Stimulated activated CD4-positive, alpha-beta T cell treated with anti-CD3 and anti-CD28 coated beads, Interleukin-2, amount 100 ng/mL, for 4 hours (primary cell): Measurements from ENCODE around the gene ZFYVE9.
"Not testable (repeated sequence)": the region's sequence is repeated elsewhere in the genome, so short reads cannot be mapped to it uniquely, and the experiment has no call there.

Source experiments
- DNase-seq: peaks from one replicate; pipeline ENCODE4 v3.0.0-alpha.2; 2020; ENCODE audit warnings: low read depth

Gene ZFYVE9

DNA sequence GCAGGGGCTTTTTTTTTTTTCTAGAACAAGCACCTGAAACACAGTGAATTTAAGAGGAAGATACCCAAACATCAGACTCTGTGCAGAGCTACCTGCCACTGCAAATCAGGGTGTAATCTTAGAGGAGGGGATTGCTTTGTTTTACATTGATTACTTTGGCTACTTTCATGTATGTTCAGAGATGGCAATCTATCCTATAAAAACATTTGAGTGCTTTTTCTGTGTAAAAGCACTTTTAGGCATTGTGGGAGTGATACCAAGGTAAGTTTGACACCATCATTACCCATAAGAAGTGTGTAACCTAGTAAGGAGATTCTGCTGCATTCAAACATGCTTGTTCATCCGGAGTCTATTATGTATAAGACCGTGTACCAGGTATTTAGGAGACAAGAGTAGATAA, 50.1 kb downstream of the ZFYVE9 start:
- DNase-seq, result no peak

DNA sequence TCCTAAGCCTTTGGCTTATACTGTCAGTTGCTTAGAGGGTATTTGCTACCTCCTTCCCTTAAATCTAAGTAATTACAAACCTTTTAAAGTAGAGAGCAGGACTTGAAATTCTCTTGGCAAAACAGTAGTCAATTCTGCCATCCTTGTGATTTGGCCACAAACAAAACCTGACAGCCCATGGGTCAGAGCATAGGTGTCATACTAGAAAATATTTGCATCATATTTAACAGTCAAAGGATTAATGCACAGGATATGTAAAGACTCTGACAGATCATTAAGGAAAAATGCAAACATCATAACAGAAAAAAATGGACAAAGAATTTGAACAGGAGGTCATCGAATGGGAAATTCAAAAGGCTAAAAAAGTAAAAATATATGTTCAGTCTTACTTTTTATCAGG, 50.5 kb downstream of the ZFYVE9 start:
- DNase-seq, result no peak

DNA sequence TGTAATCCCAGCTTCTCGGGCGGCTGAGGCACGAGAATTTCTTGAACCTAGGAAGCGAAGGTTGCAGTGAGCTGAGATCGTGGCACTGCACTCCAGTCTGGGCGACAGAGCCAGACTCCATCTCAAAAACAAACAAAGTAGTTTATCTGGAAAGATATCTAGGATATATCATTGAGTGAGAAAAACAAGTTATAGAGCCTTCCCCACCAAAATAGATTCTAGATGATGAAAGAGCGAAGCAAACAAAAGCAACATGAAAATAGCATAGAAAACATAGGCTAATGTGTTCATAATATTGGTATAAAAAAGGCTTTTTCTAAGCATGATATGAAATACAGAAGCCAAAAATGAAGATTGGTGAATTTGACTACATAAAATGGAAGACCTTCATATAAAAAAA, 52.1 kb downstream of the ZFYVE9 start:
- no peak for DNase-seq

DNA sequence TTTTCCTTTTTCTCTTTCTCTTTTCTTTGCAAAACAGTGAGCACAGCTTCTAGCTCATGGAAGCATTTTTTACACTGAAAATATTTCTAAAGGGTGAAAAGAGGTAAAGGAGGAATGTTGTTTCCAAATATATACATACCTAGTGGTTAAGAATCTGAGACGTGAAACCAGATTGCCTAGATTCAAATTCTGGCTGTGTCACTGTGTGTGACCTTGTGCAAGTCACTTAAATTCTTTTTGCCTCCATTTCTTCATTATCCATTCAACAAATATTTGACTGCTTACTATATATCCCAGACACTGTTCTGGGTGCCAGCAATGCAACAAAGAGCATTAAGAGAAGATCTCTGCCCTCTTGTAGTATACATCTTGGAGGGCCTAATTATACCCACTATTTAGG, 53.3 kb downstream of the ZFYVE9 start:
- no peak for DNase-seq

DNA sequence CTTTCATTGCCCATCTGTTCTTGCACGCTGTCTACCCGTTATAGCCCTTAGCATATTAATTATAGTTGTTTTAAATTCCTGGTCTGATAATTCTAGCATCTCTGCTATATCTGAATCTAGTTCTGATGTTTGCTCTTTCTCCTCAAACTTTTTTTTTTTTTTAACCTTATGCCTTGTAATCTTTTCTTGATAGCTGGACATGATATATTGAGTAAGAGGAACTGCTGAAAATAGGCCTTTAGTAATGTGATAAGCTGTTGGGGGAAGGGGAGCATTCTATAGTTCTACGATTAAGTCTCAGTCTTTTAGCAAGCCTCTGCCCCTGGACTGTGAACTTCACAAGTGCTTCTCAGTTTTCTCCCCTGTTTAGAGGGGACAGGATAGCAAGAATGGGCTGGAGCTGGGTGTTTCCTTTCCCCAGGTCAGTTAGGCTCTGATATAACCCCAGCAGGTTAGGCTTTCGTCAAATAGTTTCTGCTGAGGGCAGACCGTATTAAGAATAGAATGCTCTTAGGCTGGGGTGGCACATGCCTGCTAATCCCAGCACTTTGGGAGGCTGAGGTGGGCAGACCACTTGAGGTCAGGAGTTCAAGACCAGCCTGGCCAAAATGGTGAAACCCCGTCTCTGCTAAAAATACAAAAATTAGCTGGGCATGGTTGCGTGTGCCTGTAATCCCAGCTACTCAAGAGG, 62.2 kb downstream of the ZFYVE9 start:
- no peak for DNase-seq

DNA sequence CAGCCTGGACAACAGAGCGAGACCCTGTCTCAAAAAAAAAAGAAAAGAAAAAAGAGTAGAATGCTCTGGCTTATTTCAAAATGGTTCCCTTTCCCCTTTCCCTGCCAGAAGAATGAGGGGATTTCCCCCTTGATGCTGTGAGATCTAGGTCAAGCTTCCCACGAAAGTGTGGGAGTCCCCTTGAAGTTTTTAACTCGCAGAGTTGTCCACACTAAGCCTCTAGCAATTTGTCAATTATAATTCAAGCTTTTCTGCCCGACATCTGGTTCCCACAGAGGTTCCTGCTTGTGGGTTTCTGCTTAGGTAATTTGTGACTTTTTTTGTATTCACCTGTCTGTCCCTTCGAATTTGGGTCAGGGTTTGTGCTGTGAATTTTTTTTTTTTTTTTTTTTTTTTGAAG, 62.8 kb downstream of the ZFYVE9 start:
- DNase-seq, result no peak

DNA sequence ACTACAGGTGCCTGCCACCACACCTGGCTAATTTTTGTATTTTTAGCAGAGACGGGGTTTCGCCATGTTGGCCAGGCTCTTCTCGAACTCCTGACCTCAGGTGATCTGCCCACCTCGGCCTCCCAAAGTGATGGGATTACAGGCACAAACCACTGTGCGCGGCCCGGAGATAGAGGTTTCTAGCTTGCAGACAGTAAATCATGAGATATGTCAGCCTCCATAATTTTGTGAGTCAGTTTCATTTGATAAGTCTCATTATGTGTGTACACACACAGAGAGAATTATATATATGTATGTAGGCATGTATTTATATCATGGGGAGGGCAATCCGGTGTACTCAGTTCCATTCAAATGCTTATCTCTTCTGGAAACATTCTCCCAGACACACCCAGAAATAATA, 64.8 kb downstream of the ZFYVE9 start:
- not testable (repeated sequence) for DNase-seq

DNA sequence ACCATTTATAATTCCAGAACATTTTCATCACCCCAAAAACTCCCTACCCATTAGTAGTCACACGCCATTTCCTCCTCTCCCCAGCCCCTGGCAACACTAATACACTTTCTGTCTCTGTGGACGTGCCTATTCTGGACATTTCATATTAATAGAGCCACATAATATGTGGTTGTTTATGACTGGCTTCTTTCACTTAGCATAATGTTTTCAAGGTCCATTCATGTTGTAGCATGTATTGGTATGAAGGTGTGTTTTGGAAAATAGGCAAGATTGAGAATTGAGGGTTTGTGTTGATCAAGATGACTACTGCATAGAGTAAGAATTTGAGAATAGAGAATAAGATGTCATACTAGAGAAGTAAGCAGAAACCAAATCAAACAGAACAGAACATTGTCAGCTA, 67.5 kb downstream of the ZFYVE9 start:
- DNase-seq, result no peak

DNA sequence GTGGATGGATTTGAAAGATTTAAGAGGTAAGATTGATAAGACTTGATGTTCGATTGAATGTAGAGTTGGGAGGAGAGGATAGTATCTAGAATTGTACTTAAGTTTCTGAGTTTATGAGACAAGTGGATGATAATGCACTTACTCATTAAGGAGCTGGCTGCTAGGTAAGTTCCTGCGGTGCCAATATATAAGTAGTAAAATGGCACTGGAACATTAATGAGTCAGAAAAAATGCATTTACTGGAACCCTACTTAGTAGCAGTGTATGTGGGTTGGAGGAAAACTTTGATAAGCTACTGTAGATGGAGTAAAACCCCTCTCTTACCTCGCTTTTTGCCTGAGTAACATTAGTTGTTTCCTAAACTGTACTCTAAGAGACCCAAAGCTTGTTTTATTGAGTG, 68.2 kb downstream of the ZFYVE9 start:
- DNase-seq, result no peak

DNA sequence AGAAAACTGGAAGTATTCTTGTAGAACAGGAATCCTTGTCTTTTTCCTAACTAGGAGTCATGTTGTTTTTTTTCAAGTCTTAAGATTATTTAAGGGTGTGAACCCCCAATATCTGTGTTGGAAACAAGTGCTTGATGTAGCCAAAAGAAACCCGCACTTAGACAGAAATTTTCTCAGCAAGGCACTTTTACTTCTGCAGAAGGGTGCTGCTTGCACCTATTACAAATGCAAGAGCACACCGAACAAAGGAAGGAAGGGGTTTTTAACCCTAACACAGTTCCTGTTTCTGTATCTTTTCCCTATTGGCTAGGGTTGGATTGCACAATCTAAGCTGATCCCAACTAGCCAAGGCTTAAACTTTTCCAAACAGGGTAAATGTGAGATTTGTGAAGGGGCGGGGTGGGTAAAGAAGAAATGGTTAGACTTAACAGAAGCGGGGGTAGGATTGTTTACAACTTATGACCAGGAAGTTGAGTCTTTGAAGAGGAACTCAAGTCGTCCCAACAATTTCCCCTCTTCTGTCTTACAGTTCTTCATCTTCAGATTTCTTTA, 75.1 kb downstream of the ZFYVE9 start:
- DNase-seq, result no peak

DNA sequence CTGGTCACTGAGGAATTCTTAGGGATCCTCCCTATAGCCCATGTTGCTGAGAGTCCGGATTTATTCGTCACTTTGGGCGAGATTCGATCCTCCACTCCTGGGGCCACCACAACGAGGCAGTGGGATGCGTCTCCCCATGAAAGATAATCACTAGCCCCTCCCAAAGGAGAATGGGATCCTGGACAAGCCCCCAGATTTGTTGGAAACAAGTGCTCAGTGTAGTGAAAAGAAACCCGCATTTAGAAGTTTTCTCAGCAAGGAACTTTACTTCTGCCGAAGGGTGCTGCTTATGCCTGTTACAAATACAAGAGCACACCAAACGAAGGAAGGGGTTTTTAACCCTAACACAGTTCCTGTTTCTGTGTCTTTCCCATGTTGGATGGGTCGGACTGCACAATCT, 83.3 kb downstream of the ZFYVE9 start:
- DNase-seq, result no peak

DNA sequence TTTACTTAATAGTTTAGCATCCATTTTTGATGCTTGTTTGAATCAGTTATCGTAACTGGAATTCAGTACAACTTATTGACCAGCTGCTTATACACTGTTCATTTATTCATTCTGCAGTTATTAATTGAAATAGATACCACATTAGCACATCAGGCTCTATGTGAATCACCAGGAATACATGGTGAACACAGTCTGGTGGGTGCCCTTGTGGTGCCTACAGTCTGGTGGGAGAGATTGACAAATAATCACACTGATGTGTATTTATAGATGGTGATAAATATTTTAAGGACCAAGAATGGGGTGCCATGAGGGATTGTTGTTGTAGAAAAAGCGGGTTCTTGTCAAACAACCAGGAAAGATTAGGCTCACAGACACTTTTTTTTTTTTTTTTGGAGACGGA, 87.6 kb downstream of the ZFYVE9 start:
- DNase-seq, result no peak

DNA sequence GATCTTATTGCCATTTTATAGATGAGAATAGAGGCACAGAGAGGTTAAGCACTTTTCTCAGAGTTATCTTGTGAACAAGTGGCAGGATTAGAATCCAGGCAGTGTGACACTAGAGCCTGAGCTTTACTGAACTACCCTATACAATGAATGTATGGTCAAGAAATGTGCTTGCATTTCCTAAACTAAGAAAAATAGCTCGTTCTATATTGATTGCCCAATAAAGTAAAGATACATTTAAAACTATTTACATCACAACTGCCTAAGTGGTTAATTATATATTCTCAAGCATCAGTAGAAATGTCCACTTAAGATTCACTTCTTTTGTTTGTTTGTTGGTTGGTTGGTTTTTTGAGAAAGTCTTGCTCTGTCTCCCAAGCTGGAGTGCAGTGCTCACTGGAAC, 91.6 kb downstream of the ZFYVE9 start:
- DNase-seq, result no peak

DNA sequence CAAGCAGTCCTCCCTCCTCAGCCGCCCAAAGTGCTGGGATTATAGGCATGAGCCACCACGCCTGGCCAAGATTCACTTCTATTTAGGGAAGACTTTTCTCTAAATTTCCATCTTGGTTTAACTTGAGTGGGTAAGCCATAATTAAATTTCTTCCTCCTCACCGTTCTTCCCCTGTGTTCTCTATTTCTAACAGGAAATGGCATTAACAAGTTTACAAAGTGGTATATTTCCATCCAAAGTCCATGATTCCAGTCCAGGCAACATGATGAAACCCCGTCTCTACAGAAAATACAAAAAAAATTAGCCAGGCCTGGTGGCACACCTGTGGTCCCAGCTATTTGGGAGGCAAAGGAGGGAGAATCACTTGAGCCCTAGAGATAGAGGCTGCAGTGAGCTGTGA, 92.1 kb downstream of the ZFYVE9 start:
- DNase-seq, result no peak

DNA sequence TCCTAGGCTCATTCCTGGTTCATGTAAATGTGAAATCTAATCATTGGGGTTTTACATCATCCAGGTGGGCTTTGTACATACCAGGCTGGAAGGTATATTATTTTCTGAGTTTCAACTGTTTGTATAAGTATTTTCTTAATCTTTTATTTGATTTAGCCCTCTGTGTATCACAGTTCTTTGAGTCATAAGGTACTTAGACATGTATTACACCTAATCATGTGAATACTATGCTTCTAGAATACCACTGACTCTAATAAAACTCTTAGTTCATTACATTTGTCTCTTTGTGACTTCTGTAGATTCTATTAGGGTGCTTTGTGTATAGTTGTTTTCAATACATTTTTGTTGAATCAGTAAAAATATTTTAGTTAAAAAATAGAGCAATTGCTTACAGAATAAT, 92.8 kb downstream of the ZFYVE9 start:
- DNase-seq, result no peak

DNA sequence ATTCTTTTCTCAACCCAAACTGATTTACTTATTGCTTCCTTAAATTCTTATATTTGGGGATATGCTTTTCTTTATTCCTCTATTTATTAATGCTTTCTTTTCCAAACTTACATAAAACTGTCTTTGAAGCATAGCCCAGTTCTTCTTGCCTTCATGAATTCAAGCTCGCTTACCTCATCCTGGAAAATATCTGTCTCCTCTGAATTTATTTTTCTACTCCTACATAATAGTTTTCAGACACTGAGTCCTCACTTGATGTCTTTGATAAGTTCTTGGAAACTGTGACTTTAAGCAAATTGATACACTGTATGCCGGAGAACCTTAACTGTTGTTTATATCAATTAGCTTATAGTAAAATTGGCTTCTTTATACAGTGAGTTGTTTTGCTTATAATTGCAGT, 93.8 kb downstream of the ZFYVE9 start:
- DNase-seq, result no peak

DNA sequence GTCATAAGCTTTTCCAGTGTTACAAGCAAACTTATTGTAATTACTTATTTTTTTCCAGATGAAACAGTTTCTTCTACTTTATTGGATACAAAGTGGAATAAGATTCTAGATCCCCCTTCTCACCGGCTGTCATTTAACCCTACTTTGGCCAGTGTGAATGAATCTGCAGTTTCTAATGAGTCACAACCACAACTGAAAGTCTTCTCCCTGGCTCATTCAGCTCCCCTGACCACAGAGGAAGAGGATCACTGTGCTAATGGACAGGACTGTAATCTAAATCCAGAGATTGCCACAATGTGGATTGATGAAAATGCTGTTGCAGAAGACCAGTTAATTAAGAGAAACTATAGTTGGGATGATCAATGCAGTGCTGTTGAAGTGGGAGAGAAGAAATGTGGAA, 95.5 kb downstream of the ZFYVE9 start:
- no peak for DNase-seq

DNA sequence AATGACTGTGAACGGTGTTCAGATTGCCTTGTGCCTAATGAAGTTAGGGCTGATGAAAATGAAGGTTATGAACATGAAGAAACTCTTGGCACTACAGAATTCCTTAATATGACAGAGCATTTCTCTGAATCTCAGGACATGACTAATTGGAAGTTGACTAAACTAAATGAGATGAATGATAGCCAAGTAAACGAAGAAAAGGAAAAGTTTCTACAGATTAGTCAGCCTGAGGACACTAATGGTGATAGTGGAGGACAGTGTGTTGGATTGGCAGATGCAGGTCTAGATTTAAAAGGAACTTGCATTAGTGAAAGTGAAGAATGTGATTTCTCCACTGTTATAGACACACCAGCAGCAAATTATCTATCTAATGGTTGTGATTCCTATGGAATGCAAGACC, 96.6 kb downstream of the ZFYVE9 start:
- no peak for DNase-seq

DNA sequence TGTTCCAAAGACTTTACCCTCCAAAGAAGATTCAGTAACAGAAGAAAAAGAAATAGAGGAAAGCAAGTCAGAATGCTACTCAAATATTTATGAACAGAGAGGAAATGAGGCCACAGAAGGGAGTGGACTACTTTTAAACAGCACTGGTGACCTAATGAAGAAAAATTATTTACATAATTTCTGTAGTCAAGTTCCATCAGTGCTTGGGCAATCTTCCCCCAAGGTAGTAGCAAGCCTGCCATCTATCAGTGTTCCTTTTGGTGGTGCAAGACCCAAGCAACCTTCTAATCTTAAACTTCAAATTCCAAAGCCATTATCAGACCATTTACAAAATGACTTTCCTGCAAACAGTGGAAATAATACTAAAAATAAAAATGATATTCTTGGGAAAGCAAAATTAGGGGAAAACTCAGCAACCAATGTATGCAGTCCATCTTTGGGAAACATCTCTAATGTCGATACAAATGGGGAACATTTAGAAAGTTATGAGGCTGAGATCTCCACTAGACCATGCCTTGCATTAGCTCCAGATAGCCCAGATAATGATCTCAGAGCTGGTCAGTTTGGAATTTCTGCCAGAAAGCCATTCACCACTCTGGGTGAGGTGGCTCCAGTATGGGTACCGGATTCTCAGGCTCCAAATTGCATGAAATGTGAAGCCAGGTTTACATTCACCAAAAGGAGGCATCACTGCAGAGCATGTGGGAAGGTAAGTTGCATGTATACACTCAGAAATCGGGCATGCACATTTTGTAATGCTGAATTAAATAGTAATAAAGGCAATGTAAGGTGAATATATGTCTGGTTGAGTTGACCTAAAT, 97.2 kb downstream of the ZFYVE9 start:
- no peak for DNase-seq

DNA sequence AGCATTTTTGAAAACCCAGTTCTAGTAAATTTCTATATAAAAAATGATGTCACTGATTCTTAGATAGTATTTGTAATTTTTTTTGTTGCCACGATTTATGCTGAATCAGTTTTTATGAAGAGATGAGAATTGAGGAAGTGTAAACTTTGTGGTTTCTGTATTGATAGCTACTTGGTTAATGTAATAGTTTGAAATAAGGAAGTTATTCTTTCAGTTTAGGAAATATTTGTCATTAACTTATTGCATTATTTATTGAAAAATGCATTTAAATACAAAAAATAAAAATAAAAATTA, 97.8 kb downstream of the ZFYVE9 start:
- no peak for DNase-seq

DNA sequence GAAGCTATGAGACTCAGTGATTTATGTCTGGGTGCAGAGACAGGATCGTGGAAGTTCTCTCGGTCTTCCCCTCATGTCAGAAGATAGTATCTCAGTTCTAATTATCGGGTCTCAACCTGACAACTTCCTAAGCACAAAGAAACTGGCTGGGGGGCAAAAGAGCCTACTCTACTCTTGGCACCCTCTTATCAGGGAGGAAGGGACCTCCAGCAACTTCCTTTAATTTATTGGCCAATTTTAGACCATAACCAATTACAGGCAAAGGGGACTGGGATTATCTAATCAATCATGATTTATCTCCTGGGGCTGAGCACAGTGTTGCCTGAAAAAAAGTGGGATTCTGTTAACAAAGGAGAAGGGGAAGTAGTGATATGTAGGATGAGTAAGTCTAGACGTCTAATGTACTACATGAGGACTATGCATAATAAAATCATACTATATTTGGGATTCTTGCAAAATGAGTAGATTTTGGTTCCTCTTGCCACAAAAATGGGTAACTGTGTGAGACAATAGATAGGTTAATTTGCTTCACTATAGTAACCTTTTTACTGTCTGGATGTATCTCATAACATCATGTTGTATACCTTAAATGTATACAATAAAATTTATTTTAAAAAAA, 98.8 kb downstream of the ZFYVE9 start:
- DNase-seq, result no peak

DNA sequence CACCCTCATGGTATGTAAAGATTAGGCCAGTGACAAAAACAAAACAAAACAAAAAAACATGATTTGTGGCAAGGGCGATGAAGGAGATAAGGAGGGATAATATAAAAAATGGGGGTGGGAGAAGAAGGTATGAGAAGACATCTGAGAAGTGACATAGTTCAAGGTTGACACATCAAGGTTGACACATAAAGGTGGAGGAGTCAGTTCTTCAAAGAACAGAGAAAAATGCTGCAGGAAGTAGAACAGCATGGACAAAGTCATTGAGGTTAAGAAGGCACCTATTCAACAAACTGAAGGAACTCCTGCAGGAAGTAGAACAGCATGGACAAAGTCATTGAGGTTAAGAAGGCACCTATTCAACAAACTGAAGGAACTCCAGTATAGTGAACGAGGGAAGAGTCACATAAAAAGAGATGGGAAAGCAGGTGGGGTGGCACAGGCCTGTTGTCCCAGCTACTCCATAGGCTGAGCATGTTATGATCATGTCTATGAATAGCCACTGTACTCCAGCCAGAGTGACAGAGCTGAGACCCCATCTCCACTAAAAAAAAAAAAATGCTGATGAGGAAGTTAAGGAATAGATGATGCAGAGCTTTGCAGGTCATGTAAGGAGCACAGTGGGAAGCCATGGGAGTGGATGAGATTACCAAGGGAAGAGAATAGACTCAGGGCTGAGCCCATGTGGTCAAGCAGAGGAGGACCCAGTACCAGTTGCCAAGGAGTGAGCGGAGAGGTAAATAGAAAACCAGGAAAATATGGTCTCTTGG, 101.5 kb downstream of the ZFYVE9 start:
- DNase-seq, result no peak

DNA sequence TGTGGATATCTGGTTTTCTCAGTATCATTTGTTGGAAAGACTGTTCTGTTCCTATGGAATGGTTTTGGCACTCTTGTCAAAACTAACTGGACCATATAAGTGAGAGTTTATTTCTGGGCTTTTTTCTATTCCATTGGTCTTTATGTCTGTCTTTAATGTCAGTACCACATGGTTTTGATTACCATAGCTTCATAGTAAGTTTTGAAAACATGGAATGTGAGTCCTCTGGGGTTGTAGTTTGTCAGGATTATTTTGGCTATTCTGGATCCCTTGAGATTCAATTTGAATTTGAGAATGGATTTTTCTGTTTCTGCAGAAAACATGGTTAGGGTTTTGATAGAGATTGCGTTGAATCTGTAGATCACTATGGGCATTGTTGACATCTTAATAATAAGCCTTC, 107.9 kb downstream of the ZFYVE9 start:
- no peak for DNase-seq
